Fibroblast of skin of left quadriceps (primary cell): ENCODE data around the gene PHACTR2.
A peak's percentile ranks its signal among the peaks of the same experiment; 100 is the strongest.
"Not testable (repeated sequence)": the region's sequence is repeated elsewhere in the genome, so short reads cannot be mapped to it uniquely, and the experiment has no call there.

Source experiments
- DNase-seq, 2 experiments: peaks; one replicate each; pipeline ENCODE4 v3.0.0-alpha.2; 2013; ENCODE audit warnings: low read depth in 2 of 2

The PHACTR2 gene

GRCh38 chr6:143698759-143699429, 21.1 kb downstream of the PHACTR2 start:
- DNase-seq: no peak

- DNase-seq: no peak
Observed at GRCh38 chr6:143699430-143699825, 21.7 kb downstream of the PHACTR2 start.

GRCh38 chr6:143700684-143701348, 23.1 kb downstream of the PHACTR2 start:
- DNase-seq: peak; percentile 61

GRCh38 chr6:143701349-143702234, 23.8 kb downstream of the PHACTR2 start:
- no peak for DNase-seq

GRCh38 chr6:143705569-143705968, 27.8 kb downstream of the PHACTR2 start:
- no peak for DNase-seq

GRCh38 chr6:143707697-143708096, 29.9 kb downstream of the PHACTR2 start:
- no peak for DNase-seq

GRCh38 chr6:143708889-143709288, 31.1 kb downstream of the PHACTR2 start:
- DNase-seq: no peak

GRCh38 chr6:143711714-143712113, 33.9 kb downstream of the PHACTR2 start:
- no peak for DNase-seq

GRCh38 chr6:143718472-143718871, 40.7 kb downstream of the PHACTR2 start:
- DNase-seq: no peak

- no peak for DNase-seq
Observed at GRCh38 chr6:143721642-143722041, 43.9 kb downstream of the PHACTR2 start.

GRCh38 chr6:143724876-143725275, 47.1 kb downstream of the PHACTR2 start:
- no peak for DNase-seq

- DNase-seq: no peak
Observed at GRCh38 chr6:143726015-143726647, 48.4 kb downstream of the PHACTR2 start.

GRCh38 chr6:143727035-143727434, 49.3 kb downstream of the PHACTR2 start:
- no peak for DNase-seq

GRCh38 chr6:143731789-143732188, 54.0 kb downstream of the PHACTR2 start:
- DNase-seq: no peak

- no peak for DNase-seq
Observed at GRCh38 chr6:143732536-143732935, 54.8 kb downstream of the PHACTR2 start.

GRCh38 chr6:143733510-143733909, 55.7 kb downstream of the PHACTR2 start:
- no peak for DNase-seq

GRCh38 chr6:143734641-143735063, 56.9 kb downstream of the PHACTR2 start:
- DNase-seq: no peak

- DNase-seq: not testable (repeated sequence)
Observed at GRCh38 chr6:143738072-143738690, 60.4 kb downstream of the PHACTR2 start.

- DNase-seq: no peak
Observed at GRCh38 chr6:143739341-143739851, 61.6 kb downstream of the PHACTR2 start.

GRCh38 chr6:143740213-143740612, 62.4 kb downstream of the PHACTR2 start:
- no peak for DNase-seq

GRCh38 chr6:143741480-143741879, 63.7 kb downstream of the PHACTR2 start:
- DNase-seq: no peak
